T-helper 1 cell treated with Interleukin-12 subunit alpha and Interleukin-12 subunit beta and Interleukin-4 antibody, amounts not matched to agents 30 μg/mL and 1 μg/mL, for 36 hours (primary cell): Measurements from ENCODE around the gene FHIT.
"Not testable (repeated sequence)": the region's sequence is repeated elsewhere in the genome, so short reads cannot be mapped to it uniquely, and the experiment has no call there.

Experiments used
- H3K27ac Mint-ChIP-seq: one replicate; pipeline ENCODE4 v1.8.0; 2021; ENCODE audit warnings: mild to moderate bottlenecking, mixed read lengths
- H3K27me3 Mint-ChIP-seq: one replicate; pipeline ENCODE4 v1.8.0; 2021; ENCODE audit warnings: low read depth, mixed read lengths
- H3K36me3 Mint-ChIP-seq: one replicate; pipeline ENCODE4 v1.8.0; 2021; ENCODE audit warnings: low read depth, mixed read lengths
- H3K4me1 Mint-ChIP-seq: one replicate; pipeline ENCODE4 v1.8.0; 2021; ENCODE audit warnings: low read depth, mixed read lengths
- H3K4me3 Mint-ChIP-seq: one replicate; pipeline ENCODE4 v1.8.0; 2021; ENCODE audit warnings: mild to moderate bottlenecking, moderate library complexity, mixed read lengths
- H3K9me3 Mint-ChIP-seq: one replicate; pipeline ENCODE4 v1.8.0; 2021; ENCODE audit warnings: mixed read lengths

The FHIT gene

DNA sequence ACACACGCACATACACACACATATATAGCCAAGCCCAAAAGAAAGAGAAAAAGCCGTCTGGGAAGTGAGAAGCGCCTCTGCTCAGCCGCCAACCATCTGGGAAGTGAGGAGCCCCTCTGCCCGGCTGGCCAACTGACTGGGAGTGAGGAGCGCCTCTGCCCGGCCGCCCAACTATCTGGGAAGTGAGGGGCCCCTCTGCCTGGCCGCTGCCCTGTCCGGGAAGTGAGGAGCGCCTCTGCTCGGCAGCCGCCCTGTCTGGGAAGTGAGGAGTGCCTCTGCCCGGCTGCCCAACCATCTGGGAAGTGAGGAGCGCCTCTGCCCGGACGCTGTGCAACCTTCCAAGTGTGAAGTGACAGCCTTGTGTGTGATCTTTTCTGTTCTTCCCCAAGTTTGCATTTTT is 49.2 kb downstream of the FHIT start:
- Mint-ChIP-seq H3K9me3 (peaks cover 3% of the 10 kb centered on the region), H3K4me3 (no peak overlapping the region), H3K27me3 (no peaks in the 10 kb centered on the region), H3K4me1 (peaks cover 3% of the 10 kb centered on the region), H3K36me3 (no peaks in the 10 kb centered on the region), H3K27ac (no peak overlapping the region)

DNA sequence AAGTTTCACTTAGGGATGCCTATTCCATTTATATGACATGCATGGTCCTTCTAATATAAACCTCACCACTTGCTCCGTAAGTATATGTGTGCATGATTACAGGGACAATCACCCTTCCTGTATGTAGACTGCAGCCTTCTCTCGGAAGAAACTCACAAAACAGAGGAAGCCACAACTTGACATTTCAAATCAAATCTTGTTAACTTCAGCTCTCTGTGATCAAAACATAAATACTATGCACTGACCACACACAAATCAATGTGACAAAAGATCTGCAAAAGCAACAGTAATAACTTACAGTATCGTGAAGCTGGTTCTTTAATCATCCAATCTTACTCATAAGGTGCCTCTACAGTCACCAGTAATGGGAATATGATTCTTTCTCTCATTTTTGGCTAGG is 50.2 kb downstream of the FHIT start:
- Mint-ChIP-seq H3K4me3 (no peak overlapping the region), H3K27me3 (no peaks in the 10 kb centered on the region), H3K36me3 (no peaks in the 10 kb centered on the region), H3K27ac (no peak overlapping the region), H3K9me3 (peaks cover 3% of the 10 kb centered on the region), H3K4me1 (peaks cover 3% of the 10 kb centered on the region)

DNA sequence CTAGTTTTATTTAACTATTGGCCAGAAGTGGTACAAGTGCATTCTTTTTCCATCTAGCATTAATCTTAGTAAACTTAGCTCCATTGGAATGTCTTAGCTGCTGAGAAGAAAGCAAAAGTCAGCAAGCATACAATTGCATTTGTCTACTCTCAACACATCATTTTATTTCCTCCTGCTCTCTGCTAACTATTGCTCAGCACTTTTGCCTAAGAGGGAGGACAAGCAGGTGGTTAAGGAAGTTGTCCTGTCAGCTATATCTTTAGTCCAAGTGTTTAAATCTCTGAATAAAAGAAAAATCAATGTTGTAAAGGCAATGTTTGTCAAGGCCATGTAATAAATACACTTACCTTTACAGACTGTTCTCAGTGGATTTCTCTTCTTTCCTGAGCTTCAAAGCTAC is 51.0 kb downstream of the FHIT start:
- Mint-ChIP-seq H3K4me1 (peaks cover 3% of the 10 kb centered on the region), H3K9me3 (peaks cover 3% of the 10 kb centered on the region), H3K4me3 (no peak overlapping the region), H3K27ac (no peak overlapping the region), H3K27me3 (no peaks in the 10 kb centered on the region), H3K36me3 (no peaks in the 10 kb centered on the region)

DNA sequence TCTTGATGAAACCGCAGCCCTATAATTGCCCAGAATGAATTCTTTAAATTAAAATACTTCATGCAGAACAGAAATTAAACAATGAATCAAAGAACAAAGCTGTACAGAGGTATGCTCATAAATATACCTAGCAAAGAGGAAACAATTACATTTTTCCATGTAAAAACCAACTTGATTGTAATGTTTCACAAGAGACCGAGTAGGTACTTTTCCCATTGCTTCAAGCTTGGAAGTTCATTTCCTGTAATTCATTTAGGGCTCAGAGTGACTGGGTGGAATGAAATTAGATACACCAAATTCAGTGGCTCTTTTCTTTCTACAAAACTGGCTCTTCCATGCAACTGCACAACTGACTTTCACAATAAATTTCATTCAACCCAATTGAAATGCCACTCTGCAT is 51.4 kb downstream of the FHIT start:
- Mint-ChIP-seq H3K4me3 (no peak overlapping the region), H3K9me3 (peaks cover 3% of the 10 kb centered on the region), H3K36me3 (no peaks in the 10 kb centered on the region), H3K27me3 (no peaks in the 10 kb centered on the region), H3K4me1 (peaks cover 3% of the 10 kb centered on the region), H3K27ac (no peak overlapping the region)

DNA sequence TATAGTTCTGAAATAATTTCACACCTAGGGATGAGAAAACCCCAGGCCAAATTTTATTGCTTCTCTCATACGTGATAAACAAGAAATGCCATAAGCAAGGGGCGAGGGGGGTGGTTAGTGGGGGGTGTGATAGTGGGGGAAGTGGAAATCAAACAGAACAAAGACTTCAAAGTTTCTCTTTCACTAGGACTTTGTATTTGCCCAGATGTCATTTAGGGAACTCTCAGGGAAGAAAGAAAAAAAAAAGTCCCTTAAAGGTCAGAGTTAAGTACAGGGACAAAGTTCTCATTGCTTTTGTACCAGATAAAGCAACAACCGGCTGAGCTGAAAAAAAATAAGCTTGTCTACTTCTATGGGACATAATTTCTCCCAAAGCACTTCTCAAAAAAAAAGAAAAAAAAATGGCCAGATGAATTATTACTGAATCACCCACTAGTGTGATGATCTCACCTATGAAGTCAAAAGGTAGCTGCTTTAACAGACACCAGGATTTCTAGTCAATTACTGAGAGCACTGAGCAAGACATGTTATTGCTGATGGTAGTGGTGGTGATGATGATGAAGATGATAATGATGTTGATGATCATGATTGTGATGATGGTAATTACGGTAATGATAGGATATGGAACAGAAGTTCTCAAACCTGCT is 56.2 kb downstream of the FHIT start:
- Mint-ChIP-seq H3K27me3 (no peaks in the 10 kb centered on the region), H3K4me1 (no peaks in the 10 kb centered on the region), H3K9me3 (peaks cover 3% of the 10 kb centered on the region), H3K27ac (no peak overlapping the region), H3K4me3 (no peak overlapping the region), H3K36me3 (no peaks in the 10 kb centered on the region)

DNA sequence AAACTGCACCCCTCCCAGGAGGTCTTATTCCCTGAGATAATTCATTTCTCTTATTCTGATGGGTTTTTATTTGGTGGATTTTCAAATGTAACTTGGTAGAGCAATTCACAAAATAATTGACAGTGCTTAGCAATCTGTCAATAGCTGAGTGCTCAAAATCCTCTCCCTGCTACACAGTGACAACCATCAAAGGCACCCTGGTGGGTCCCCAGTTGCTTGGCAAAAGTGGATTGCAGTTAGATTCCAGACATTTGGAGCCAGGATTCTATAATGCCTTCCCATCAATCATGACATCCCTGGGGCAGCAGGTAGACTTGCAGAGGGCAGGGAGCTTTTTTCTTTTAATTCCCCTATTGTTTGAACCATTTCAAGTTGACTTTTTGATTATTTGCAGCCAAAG is 59.0 kb downstream of the FHIT start:
- H3K4me1 Mint-ChIP-seq: no peaks in the 10 kb centered on the region
- no peak overlapping the region for H3K27ac Mint-ChIP-seq
- H3K9me3 Mint-ChIP-seq: peaks cover 10% of the 10 kb centered on the region

DNA sequence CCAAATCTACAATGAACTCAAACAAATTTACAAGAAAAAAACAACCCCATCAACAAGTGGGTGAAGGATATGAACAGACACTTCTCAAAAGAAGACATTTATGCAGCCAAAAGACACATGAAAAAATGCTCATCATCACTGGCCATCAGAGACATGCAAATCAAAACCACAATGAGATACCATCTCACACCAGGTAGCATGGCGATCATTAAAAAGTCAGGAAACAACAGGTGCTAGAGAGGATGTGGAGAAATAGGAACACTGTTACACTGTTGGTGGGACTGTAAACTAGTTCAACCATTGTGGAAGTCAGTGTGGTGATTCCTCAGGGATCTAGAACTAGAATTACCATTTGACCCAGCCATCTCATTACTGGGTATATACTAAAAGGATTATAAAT is 61.0 kb downstream of the FHIT start:
- H3K4me3 Mint-ChIP-seq, H3K27me3 Mint-ChIP-seq, H3K36me3 Mint-ChIP-seq, H3K27ac Mint-ChIP-seq, H3K9me3 Mint-ChIP-seq, H3K4me1 Mint-ChIP-seq: not testable (repeated sequence)

More for the DNA sequence above, 59.0 kb downstream of the FHIT start:
- H3K36me3 Mint-ChIP-seq: peaks cover 3% of the 10 kb centered on the region
- H3K4me3 Mint-ChIP-seq: no peak overlapping the region
- no peaks in the 10 kb centered on the region for H3K27me3 Mint-ChIP-seq

DNA sequence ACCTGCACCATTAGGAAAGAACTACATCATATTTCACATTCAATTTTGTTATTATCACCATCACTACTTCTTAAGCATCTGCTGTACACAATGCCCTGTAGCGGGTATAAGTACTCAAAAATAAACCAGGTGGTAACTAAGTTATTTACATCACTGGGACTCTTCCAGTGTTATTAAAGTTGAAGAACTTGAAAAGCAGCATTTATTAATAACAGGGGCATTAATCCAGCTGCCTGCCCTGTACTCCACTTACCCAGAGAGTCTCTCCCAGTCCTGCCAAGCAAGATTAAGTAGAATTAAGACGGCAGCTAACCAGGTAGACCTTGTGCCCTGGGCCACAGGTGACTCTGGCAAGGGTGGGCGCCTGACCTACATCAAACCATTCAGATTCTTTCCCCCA is 65.2 kb downstream of the FHIT start:
- Mint-ChIP-seq H3K4me3 (no peak overlapping the region), H3K27me3 (no peaks in the 10 kb centered on the region), H3K9me3 (peaks cover 10% of the 10 kb centered on the region), H3K4me1 (no peaks in the 10 kb centered on the region), H3K36me3 (peaks cover 3% of the 10 kb centered on the region), H3K27ac (no peak overlapping the region)

DNA sequence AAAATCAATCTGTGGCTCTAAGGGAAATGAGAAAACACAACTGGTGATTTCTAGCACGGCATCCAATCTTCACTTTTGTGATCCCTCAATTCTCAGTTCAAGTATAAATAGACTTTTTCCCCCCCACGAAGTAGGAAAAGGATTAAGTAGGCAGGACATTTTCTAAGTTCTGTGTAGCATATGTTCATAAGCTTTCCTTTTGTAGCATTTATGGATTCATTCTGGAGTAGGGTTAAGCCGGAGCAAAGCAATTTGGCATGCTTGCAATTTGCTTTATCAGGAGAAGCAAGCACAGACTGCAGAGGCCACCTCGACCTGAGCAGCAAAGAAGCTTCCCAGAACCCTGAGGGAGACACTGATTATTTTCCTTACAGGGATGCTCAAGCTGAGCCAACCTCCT is 66.3 kb downstream of the FHIT start:
- H3K9me3 Mint-ChIP-seq: peaks cover 10% of the 10 kb centered on the region
- peaks cover 3% of the 10 kb centered on the region for H3K36me3 Mint-ChIP-seq
- no peaks in the 10 kb centered on the region for H3K27me3 Mint-ChIP-seq
- H3K4me3 Mint-ChIP-seq: no peak overlapping the region
- H3K27ac Mint-ChIP-seq: no peak overlapping the region
- H3K4me1 Mint-ChIP-seq: peaks cover 3% of the 10 kb centered on the region

DNA sequence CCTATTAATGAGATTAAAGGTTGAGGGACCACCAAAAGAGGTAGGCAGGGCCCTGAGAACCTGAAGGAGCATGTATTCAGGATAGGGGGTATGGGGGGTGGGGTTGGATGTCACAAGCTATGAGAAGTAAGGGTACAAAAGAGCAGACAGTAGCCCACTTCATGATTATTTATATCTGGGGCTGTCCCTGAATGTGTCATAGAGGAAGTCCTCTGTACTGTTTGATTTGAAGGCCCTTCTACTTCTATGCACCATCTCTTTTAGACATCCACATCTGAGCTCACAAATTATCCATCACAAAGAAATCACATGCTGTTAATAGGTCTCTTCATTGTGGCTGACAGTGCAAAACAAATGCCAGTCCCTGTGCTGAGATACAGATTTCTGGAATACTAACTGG is 68.6 kb downstream of the FHIT start:
- Mint-ChIP-seq H3K27me3 (no peaks in the 10 kb centered on the region), H3K27ac (no peak overlapping the region), H3K4me3 (no peak overlapping the region), H3K4me1 (peaks cover 3% of the 10 kb centered on the region), H3K36me3 (peaks cover under 1% of the 10 kb centered on the region), H3K9me3 (peaks cover under 1% of the 10 kb centered on the region)

DNA sequence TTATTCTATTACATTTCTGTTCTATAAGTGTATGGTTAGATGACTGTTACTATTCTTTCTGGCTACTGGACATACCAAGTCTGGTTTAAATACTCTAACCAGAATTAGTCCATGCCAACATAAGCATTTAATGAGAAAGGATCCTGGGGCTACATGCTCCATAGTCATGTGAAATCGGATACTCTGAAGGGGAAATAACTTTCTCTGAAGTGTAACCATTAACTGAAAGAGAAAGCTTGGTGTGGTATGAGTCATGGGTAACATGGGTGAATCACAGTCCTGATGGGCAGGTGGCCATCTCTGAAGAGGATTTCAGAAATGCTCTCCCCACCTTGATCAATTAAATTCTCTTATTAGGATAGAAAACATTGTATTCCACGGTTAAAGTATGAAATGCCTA is 69.4 kb downstream of the FHIT start:
- H3K27me3 Mint-ChIP-seq: no peaks in the 10 kb centered on the region
- no peak overlapping the region for H3K4me3 Mint-ChIP-seq
- peaks cover 3% of the 10 kb centered on the region for H3K4me1 Mint-ChIP-seq
- H3K9me3 Mint-ChIP-seq: no peaks in the 10 kb centered on the region
- H3K36me3 Mint-ChIP-seq: no peaks in the 10 kb centered on the region
- no peak overlapping the region for H3K27ac Mint-ChIP-seq

DNA sequence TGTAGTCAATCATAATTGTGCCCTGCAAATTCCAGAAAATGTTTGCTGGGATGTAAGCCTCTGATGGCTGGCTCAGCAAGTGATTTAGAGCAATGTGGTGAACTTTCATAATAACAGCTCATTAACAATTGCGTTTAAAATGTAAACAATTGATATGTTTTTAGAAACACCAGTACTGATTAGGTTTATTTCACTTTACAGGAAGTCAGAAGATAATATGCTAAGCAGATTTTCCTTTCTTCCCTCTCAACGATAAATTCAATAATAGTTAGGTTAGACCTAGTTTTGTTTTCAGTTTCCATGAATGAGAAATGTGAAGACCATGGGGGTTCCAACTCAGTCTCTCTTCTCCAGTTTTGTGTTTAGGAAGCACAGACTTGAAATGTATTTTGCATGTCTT is 71.0 kb downstream of the FHIT start:
- Mint-ChIP-seq H3K27me3 (no peaks in the 10 kb centered on the region), H3K4me3 (no peak overlapping the region), H3K9me3 (no peaks in the 10 kb centered on the region), H3K4me1 (peaks cover 3% of the 10 kb centered on the region), H3K36me3 (no peaks in the 10 kb centered on the region), H3K27ac (no peak overlapping the region)

DNA sequence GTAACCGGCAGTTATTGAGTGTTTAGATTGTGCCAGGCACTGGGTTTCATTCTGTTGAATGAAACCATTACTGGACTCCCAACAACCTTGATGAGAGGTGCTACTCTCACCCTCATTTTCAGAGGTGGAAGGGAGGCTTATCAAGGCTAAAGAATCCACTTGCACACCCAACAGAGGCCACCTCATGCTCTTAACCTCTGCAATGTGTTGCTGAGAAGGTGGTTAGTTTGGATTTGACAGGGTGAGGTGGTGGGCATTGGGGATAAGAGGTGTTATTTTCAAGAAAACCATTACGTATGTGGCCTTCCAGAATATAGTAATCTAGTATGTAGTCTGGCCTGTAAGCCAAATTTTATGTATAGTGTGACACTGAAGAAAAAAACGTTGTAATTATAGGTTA is 73.1 kb downstream of the FHIT start:
- no peaks in the 10 kb centered on the region for H3K9me3 Mint-ChIP-seq
- H3K36me3 Mint-ChIP-seq: no peaks in the 10 kb centered on the region
- H3K27me3 Mint-ChIP-seq: no peaks in the 10 kb centered on the region
- peaks cover 3% of the 10 kb centered on the region for H3K4me1 Mint-ChIP-seq
- H3K4me3 Mint-ChIP-seq: no peak overlapping the region
- no peak overlapping the region for H3K27ac Mint-ChIP-seq

DNA sequence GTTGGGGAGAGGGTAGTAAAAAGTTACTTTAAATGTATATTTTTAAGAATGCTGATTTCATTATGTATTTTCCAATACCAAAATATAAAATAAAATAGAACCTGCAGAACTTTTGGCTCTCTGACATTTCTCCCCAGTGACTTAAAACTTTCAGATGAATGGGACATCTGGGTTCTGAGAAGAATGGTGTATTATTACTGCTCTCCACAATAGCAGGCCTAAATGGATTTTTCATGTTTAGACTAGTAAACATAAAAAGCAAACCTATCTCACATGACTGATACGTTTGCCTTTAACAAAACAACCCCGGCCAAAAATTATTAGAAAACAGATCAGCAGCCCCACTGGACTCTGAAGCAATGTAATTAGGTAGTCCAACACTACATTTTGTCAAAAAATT is 73.8 kb downstream of the FHIT start:
- Mint-ChIP-seq H3K9me3 (no peaks in the 10 kb centered on the region), H3K36me3 (no peaks in the 10 kb centered on the region), H3K27ac (no peak overlapping the region), H3K4me3 (no peak overlapping the region), H3K4me1 (peaks cover 3% of the 10 kb centered on the region), H3K27me3 (no peaks in the 10 kb centered on the region)

DNA sequence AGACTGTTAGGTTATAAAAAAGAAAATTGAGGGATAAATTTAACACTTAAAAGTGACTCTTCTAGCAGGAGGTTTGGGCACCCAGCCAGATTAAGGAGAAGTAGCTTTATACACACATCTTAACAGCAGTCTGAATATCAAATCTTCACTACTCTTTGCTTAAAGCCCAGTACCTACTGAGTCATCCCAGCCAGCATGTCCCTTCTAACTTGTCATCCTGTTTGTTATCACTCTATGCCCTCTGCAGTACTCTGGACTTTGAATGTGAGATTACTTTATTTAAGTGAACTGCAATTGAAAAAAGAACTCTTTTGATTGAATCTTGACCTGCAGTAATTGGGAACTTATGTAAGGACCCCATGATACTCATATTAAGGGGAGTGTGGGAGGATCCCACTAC is 77.6 kb downstream of the FHIT start:
- Mint-ChIP-seq H3K36me3 (no peaks in the 10 kb centered on the region), H3K4me1 (no peaks in the 10 kb centered on the region), H3K4me3 (no peak overlapping the region)

DNA sequence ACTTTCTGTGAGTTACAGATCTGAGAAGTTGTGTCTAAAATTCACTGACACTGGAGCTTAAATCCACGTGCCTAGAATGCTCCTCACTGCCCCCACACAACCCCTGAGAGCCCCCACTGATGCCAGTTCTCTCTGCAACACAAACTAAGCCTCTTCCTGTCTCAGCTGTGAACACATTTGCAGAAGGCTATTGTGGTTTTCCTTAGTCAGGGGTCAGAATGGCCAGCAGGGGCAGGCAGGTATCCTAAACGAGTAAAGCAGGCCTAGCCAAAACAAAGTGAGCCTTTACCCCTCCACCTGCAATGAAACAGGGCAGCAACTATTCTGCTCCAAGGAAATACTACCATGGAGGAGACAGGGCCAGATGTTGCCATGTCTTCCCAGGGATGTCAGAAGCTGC is 78.6 kb downstream of the FHIT start:
- H3K9me3 Mint-ChIP-seq: no peaks in the 10 kb centered on the region
- no peaks in the 10 kb centered on the region for H3K4me1 Mint-ChIP-seq
- no peak overlapping the region for H3K4me3 Mint-ChIP-seq
- H3K27ac Mint-ChIP-seq: no peak overlapping the region
- no peaks in the 10 kb centered on the region for H3K36me3 Mint-ChIP-seq
- H3K27me3 Mint-ChIP-seq: no peaks in the 10 kb centered on the region

More for the DNA sequence above, 77.6 kb downstream of the FHIT start:
- Mint-ChIP-seq H3K27ac (no peak overlapping the region), H3K27me3 (no peaks in the 10 kb centered on the region), H3K9me3 (no peaks in the 10 kb centered on the region)
